Activated CD4-positive, alpha-beta T cell treated with anti-CD3 and anti-CD28 coated beads, Interleukin-2, amount 10 ng/mL, durations not matched to agents 24 days and 14 days (primary cell): ENCODE results near the gene TLR7. TPM values are rescaled to one million over a fixed set of nuclear protein-coding genes. Genes with fewer than 3 reads are reported as not detected.

Experiments used
- DNase-seq: peaks from one replicate; pipeline ENCODE4 v3.0.0; 2022
- H3K27ac Mint-ChIP-seq: one replicate; pipeline ENCODE4 v1.8.0; 2022; ENCODE audit warnings: mild to moderate bottlenecking, mixed read lengths
- H3K27me3 Mint-ChIP-seq: one replicate; pipeline ENCODE4 v1.8.0; 2022; ENCODE audit warnings: mixed read lengths
- H3K36me3 Mint-ChIP-seq: one replicate; pipeline ENCODE4 v1.8.0; 2022; ENCODE audit warnings: low read depth, mild to moderate bottlenecking, mixed read lengths
- H3K4me1 Mint-ChIP-seq: one replicate; pipeline ENCODE4 v1.8.0; 2021; ENCODE audit warnings: mixed read lengths
- H3K4me3 Mint-ChIP-seq: one replicate; pipeline ENCODE4 v1.8.0; 2022; ENCODE audit warnings: mild to moderate bottlenecking, moderate library complexity, mixed read lengths
- H3K9me3 Mint-ChIP-seq: one replicate; pipeline ENCODE4 v1.8.0; 2021; ENCODE audit warnings: mixed read lengths
- intact Hi-C: fragments of 100-400 bp; cut with micrococcal nuclease; formaldehyde crosslinking; loops from one replicate; pipeline ENCODE4 v1.15.1; 2023
- total RNA-seq: library from RNA; stranded (reverse); gene quantifications from 2 replicates; pipeline ENCODE4 v1.2.3, GENCODE V29; 2022

Gene TLR7
- 0.12 and 0.17 TPM in 2 replicates for total RNA-seq

DNA sequence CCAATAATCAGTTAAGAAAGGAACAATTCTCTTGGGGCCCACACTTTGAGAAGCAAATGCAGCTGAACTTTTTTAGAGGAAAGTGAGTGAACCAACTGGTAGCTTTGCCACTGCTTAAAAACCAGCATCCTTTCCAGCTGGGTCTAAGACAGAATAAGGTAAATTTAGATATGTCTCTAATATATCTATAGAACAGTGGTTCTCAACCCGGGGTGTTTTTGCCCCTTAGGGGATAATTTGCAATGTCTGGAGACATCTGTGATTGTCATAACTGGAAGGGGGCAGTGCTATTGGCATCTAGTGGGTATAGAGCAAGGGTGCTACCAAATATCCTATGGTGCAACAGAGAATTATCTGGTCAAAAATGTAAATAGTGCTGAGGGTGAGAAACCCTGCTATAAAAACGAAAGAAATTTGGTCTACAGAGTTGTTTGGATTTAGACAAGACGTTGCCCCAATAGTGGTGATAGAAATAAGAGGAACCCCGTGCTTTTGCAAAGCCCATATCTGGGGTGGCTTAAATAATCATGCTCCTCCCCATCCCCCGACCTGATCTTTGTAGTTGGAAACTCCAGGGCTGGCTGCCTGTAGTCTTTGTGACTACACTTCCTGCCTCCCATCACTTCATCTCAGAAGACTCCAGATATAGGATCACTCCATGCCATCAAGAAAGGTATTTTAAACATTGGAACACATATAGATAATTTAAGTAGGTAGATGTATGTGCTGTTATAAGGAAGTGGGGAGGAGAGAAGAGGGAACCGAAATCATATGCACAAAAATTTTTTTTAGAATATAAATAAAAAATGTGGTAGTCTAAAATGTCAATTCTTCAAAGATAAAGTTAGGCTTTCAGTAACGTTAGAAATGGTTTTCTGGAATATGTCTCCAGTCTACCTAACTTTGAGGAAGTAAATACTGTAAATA, at the start of gene TLR7:
TSS of gene TLR7 (plus strand) at position 622 of the 927 bp plus-strand sequence. CDS start 507 bp downstream, outside the sequence.
- H3K4me3 Mint-ChIP-seq, result peak within 1 kb of the TSS; percentile 45
- H3K4me1 Mint-ChIP-seq, result peaks cover 13% of the 10 kb centered on the region
- H3K36me3 Mint-ChIP-seq, result peaks cover 3% of the 10 kb centered on the region
- H3K27me3 Mint-ChIP-seq, result peaks cover 3% of the 10 kb centered on the region
- intact Hi-C loops, result loop anchor here (2.0 kb wide), 1 partner anchor 22 kb away; no protein-coding TSS in a partner anchor
- no peaks in the 10 kb centered on the region for H3K9me3 Mint-ChIP-seq
- H3K27ac Mint-ChIP-seq, result peak within 1 kb of the TSS; percentile 77
- DNase-seq, result no peak

DNA sequence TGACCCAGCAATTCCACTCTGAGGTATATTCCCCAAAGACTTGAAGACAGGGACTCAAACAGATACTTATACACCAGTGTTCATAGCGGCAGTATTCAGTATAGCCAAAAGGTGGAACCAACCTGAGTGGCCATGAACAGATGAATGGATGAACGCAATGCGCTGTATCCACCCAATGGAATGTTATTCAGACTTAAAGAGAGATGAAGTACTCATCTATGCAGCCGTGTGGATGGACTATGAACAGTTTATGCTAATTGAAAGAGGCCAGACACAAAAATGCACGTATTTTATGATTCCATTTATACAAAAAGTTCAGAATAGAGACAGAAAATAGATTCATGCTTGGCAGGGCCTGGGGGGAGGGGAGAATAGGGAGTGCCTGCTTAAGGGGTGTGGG, 49.3 kb upstream of the TLR7 start:
- no peak overlapping the region for H3K4me3 Mint-ChIP-seq
- no peaks in the 10 kb centered on the region for H3K27me3 Mint-ChIP-seq
- no peak overlapping the region for H3K27ac Mint-ChIP-seq
- intact Hi-C loops, result loop anchor here (10.0 kb wide), 1 partner anchor 667 kb away; no protein-coding TSS in a partner anchor
- peaks cover 7% of the 10 kb centered on the region for H3K4me1 Mint-ChIP-seq
- no peak for DNase-seq
- H3K36me3 Mint-ChIP-seq, result peaks cover 48% of the 10 kb centered on the region
- no peaks in the 10 kb centered on the region for H3K9me3 Mint-ChIP-seq

DNA sequence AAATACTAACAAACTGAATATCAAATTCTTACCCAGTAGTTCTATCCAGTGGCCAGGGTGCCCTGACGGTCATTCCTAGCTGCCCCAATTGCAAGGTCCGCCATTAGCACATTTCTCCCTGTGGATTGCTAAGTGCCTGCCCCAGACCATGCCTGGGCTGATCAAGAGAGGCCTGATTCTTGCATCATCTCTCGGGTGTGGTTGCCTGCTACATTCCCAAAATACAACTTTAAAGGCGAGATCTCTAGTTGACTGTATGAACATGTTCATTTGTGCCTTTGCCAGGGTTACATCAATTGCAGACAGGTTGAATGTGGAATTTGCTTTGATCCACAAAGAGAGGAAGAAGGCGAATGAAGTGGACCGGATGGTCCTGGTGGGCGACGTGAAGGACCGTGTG, 47.6 kb upstream of the TLR7 start:
- no peak overlapping the region for H3K4me3 Mint-ChIP-seq
- no peak for DNase-seq
- H3K27ac Mint-ChIP-seq, result no peak overlapping the region
- no peaks in the 10 kb centered on the region for H3K9me3 Mint-ChIP-seq
- H3K27me3 Mint-ChIP-seq, result no peaks in the 10 kb centered on the region
- peaks cover 3% of the 10 kb centered on the region for H3K4me1 Mint-ChIP-seq
- peaks cover 53% of the 10 kb centered on the region for H3K36me3 Mint-ChIP-seq
- intact Hi-C loops, result loop anchor here (10.0 kb wide), 1 partner anchor 666 kb away; no protein-coding TSS in a partner anchor

DNA sequence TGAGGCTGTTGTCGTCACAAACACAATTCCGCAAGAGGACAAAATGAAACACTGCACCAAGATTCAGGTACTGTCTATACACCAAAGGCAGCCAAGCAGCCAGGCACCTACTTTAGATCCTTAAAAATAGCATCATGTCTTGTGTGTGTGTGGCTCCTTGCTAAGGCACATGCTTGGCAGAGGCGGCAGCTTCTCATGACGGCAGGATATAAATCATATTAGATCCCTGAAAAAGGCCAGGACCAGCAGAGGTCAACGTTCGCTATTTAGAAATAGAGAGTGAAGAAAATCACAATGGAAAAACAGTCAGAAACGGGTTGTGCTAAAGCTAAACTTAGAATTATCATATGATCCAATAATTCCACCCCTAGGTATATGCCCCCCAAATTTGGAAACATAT, 46.1 kb upstream of the TLR7 start:
- Mint-ChIP-seq H3K4me1 (peaks cover 2% of the 10 kb centered on the region), H3K9me3 (no peaks in the 10 kb centered on the region), H3K27me3 (no peaks in the 10 kb centered on the region), H3K4me3 (no peak overlapping the region), H3K36me3 (peaks cover 54% of the 10 kb centered on the region), H3K27ac (no peak overlapping the region)
- intact Hi-C loops, result no loop called here
- DNase-seq, result no peak

DNA sequence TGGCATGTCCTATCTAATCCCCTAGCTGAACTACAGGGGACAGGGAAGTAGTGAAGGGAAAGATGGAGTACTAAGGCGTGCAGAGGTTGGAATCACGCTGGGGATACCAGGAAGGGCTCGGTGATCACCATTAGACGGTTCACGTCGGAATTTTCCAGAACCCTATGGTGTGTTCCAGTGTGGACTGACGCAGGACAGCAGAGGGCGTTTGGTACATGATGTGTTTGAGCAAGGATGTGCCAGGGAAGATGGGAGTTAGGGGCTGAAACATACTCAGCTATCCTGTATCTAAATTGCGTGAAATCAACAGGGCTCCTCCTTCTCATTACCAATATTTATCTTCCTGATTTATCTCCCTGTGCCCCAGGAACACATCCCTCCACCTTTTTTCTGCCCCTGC, 41.9 kb upstream of the TLR7 start:
- intact Hi-C loops, result no loop called here
- Mint-ChIP-seq H3K9me3 (no peaks in the 10 kb centered on the region), H3K27ac (peak overlapping the region; percentile 51), H3K36me3 (peaks cover 39% of the 10 kb centered on the region), H3K27me3 (peaks cover 2% of the 10 kb centered on the region), H3K4me3 (no peak overlapping the region), H3K4me1 (peaks cover 2% of the 10 kb centered on the region)
- no peak for DNase-seq

DNA sequence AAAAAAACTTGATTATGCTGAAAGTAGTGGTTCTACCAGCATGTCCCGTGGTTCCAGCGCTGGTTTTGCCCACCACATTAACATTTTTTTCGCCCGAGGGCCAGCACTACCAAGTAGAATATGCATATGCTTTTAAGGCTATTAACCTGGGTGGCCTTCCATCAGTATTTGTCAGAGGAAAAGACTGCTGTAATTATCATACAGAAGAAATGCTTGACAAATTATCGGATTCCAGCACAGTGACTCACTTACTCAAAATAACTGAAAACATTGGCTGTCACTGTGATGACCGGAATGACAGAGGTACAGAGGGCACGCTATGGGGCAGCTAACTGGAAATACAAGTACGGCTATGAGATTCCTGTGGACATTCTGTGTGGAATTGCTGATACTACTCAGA, 41.1 kb upstream of the TLR7 start:
- Mint-ChIP-seq H3K9me3 (no peaks in the 10 kb centered on the region), H3K27me3 (peaks cover 2% of the 10 kb centered on the region), H3K27ac (no peak overlapping the region), H3K36me3 (peaks cover 34% of the 10 kb centered on the region), H3K4me3 (no peak overlapping the region), H3K4me1 (peaks cover 2% of the 10 kb centered on the region)
- intact Hi-C loops, result no loop called here
- no peak for DNase-seq

DNA sequence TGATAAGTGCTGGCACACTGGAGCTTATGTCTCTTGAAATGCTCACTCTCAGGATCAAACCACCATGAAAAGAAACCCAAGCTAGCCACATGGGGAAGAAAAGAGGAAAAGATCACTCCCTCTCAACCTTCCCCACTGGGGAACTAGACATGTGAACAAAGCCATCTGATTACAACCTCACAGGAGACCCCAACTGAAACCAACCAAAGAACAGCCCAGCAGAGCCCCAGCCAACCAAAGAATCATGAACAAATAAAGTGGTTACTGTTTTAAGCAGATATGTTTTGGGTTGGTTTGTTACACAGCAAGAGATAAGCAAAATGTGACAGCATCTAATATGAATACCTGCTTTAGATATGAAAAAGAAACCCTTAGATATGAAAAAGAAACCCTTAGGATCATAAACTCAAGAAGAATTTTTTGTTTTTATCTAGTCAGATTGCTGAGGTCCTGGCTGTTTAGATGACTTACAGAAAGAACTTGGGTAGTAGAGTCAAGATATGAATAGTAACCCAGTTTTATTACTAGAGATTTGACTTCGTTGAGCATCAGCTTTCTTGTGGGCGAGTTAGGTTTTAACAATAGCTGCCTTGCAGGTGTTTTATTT, 23.7 kb upstream of the TLR7 start:
- Mint-ChIP-seq H3K27me3 (no peaks in the 10 kb centered on the region), H3K36me3 (no peaks in the 10 kb centered on the region), H3K9me3 (no peaks in the 10 kb centered on the region), H3K27ac (peak overlapping the region; percentile 95), H3K4me3 (peak overlapping the region; percentile 83), H3K4me1 (peaks cover 14% of the 10 kb centered on the region)
- intact Hi-C loops, result no loop called here
- no peak for DNase-seq

DNA sequence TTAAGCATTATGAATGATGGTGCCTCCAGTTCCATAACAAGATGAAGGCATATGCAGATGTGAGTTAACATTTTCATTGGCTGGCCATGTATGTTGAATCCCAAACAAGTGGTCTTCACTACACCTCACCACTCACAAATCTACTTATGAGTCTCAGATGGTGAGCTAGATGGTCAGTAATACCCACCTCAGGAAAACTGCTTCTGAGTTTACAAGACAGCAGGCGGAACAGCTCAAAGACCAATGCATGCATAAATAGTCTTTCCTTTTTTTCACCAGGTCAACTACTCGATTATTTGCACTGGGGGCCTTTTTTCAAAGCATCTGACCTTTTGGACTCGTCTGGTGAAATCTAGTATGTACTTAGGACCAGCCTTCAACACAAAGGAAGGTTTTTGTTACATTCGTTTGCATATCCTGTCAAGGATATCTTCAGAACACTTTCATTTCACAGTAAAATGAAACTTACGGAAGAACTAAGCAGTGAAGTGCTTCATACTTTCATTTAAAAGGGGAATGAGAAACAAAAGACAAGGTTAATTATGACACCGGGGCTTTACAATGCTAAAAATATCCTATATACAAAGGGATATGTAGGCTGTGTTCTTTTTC, 23.1 kb upstream of the TLR7 start:
- peak; percentile 60 for DNase-seq
- Mint-ChIP-seq H3K4me1 (peaks cover 14% of the 10 kb centered on the region), H3K27me3 (no peaks in the 10 kb centered on the region), H3K9me3 (no peaks in the 10 kb centered on the region), H3K4me3 (peak overlapping the region; percentile 83), H3K36me3 (no peaks in the 10 kb centered on the region), H3K27ac (peak overlapping the region; percentile 95)
- intact Hi-C loops, result loop anchor here (2.0 kb wide), 1 partner anchor 23 kb away; the partner anchor contains the start of gene TLR7

DNA sequence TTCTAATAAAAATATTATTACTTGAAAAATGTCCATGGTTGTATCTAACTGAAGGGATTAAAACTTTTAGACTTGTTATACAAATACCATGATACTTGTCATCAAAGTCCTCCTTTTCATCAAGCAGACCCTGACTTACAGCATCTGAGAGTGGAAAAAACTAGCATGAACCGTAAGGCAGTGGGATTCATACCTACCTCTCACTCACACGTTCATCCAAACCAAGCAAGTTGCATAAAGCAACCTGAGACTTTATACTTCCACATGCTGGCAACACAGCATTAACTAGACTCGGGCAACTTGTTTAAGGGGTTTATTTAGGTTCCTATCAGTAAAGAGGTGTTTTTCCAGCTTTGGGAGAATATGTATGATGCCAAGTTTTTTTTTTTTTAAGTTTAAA, 22.6 kb upstream of the TLR7 start:
- Mint-ChIP-seq H3K4me3 (peak overlapping the region; percentile 83), H3K9me3 (no peaks in the 10 kb centered on the region), H3K27me3 (no peaks in the 10 kb centered on the region), H3K36me3 (peaks cover under 1% of the 10 kb centered on the region), H3K4me1 (peaks cover 14% of the 10 kb centered on the region), H3K27ac (peak overlapping the region; percentile 95)
- DNase-seq, result no peak
- intact Hi-C loops, result loop anchor here (2.0 kb wide), 1 partner anchor 22 kb away; the partner anchor contains the start of gene TLR7

DNA sequence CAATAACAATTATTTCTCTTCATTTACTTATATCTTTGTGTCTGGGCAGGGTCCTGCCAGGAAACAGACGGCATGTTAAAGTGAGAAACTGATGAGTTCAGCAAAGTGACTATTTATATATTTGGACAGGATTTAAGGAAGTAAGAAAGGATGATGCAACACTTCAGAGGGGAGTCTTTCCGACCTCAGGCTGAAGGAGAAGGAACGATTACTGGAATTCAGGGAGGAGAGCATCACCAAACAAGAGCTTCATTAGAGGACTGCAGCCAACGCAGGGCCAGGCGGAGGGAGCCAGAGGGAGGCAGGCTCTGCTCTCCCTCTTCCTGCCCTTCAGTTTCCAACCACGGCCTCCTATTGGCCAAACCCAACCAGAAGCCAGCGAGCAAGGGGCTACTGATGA, 1.5 kb upstream of the TLR7 start:
- H3K36me3 Mint-ChIP-seq, result peaks cover 3% of the 10 kb centered on the region
- no peaks in the 10 kb centered on the region for H3K9me3 Mint-ChIP-seq
- peaks cover 13% of the 10 kb centered on the region for H3K4me1 Mint-ChIP-seq

DNA sequence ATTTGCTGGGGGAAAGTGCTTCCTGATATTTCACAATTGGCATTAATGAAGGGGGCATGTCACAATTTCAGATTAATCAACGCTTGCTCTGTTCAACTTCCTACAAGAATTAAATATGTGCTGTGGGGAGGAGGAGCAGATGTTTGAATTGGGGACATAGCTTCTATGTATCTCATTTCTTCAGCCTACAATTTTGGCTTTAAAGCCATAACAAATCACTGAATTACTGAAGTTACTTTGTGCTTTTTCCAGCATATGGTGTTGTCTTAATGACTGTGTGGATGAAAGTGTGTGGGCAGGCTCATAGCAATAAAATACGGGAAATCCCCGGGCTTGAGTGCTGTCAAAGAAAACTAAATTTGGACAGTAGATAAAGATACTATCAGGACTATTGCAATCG, 813 bp downstream of the TLR7 start:
- Mint-ChIP-seq H3K36me3 (peaks cover 3% of the 10 kb centered on the region), H3K9me3 (no peaks in the 10 kb centered on the region), H3K27me3 (no peaks in the 10 kb centered on the region), H3K4me1 (peaks cover 17% of the 10 kb centered on the region), H3K4me3 (peak overlapping the region; percentile 45), H3K27ac (peak overlapping the region; percentile 77)
- intact Hi-C loops, result loop anchor here (2.0 kb wide), 1 partner anchor 23 kb away; no protein-coding TSS in a partner anchor
- DNase-seq, result no peak

More for the DNA sequence above, 1.5 kb upstream of the TLR7 start:
- DNase-seq, result no peak
- intact Hi-C loops, result no loop called here
- Mint-ChIP-seq H3K27me3 (peaks cover 4% of the 10 kb centered on the region), H3K4me3 (no peak overlapping the region), H3K27ac (no peak overlapping the region)

DNA sequence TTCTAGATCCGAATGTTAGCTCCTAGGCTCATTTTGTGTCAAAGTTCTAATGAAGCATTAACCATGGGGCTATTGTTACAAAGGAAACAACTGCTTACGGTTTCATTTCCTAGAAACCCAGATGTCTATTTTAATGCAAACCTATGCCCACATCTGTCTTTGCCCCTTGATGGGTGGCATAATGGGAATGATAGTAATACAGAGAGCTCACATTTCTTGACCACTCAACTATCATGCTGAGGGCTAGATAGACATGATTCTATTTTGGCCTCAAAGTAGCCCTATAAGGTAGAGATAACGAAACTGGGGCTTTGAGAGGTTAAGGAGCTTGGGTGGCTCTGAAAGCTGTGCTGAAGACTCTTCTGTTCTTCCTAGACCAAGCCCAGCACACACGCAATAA, 1.9 kb downstream of the TLR7 start:
- Mint-ChIP-seq H3K4me1 (peaks cover 17% of the 10 kb centered on the region), H3K27me3 (no peaks in the 10 kb centered on the region), H3K9me3 (no peaks in the 10 kb centered on the region), H3K27ac (no peak overlapping the region), H3K36me3 (peaks cover 3% of the 10 kb centered on the region), H3K4me3 (no peak overlapping the region)
- intact Hi-C loops, result no loop called here
- no peak for DNase-seq

DNA sequence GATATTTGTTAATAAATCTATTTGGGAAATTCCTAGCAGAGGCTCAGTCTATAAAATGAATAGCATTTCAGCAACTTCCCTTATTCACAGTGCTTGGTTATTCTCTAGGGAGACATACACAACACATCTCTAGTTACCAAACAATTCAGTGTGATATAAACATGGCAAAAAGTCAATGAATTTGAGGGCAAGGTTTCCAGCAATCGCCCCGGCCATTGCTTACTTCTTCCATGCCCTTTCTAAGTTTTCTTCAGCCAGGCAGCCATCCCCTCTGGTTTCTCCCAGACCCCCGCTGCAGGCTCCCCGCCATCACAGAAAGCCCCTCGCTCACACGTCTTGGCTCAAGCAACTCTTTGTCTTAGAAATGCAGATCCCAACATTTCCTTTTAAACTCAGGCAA, 4.4 kb downstream of the TLR7 start:
- DNase-seq, result no peak
- Mint-ChIP-seq H3K27ac (no peak overlapping the region), H3K9me3 (no peaks in the 10 kb centered on the region), H3K36me3 (peaks cover 3% of the 10 kb centered on the region), H3K4me3 (no peak overlapping the region), H3K4me1 (peaks cover 17% of the 10 kb centered on the region), H3K27me3 (no peaks in the 10 kb centered on the region)
- intact Hi-C loops, result no loop called here

DNA sequence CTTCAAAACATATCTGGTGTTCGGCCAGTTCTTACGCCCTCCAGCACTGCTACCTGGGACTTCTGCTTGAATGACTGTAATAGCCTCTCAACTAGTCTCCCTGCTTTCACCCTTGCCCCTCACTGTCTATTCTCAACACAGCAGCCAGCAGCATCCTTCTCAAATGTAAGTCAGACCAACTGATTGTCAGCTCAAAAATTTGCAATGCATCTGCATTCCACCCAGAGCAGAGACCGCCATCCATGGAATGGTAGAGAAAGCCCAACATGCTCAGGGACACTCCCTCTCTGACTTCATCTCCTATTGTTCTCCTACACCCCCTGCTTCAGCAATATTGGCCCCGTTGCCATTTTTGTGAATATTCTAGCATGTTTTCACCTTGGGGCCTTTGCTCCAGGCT, 5.9 kb downstream of the TLR7 start:
- H3K9me3 Mint-ChIP-seq, result no peaks in the 10 kb centered on the region
- H3K27me3 Mint-ChIP-seq, result no peaks in the 10 kb centered on the region
- H3K4me1 Mint-ChIP-seq, result peaks cover 7% of the 10 kb centered on the region
- DNase-seq, result no peak
- intact Hi-C loops, result no loop called here
- no peak overlapping the region for H3K27ac Mint-ChIP-seq
- H3K4me3 Mint-ChIP-seq, result no peak overlapping the region
- H3K36me3 Mint-ChIP-seq, result peaks cover 3% of the 10 kb centered on the region
